HCT116 (cell line): ENCODE data around the gene THTPA. TPM values are rescaled to one million over a fixed set of nuclear protein-coding genes. Genes with fewer than 3 reads are reported as not detected.

Source experiments
- ATAC-seq: fragments of 200-7000 bp; cut with Tn5 transposase; 2 replicates; pipeline ENCODE4 v1.9.1; 2020; ENCODE audit warnings: mild to moderate bottlenecking, moderate library complexity
- BruUV-seq: library from RNA; stranded (reverse); fragments of 400-500 nt; replicated peaks from 2 replicates; lab custom pipeline; 2021; lab: Mats Ljungman, UMichigan
- CTCF ChIA-PET: fragments of 300-600 bp; sonication (Branson Sonifier 250); formaldehyde crosslinking; loops from one replicate; lab custom pipeline; 2021; ENCODE audit warnings: antibody characterized with exemption; lab: Charles Lee
- POLR2A ChIA-PET: fragments of 300-600, 350-600 bp; sonication (Branson Sonifier 250); formaldehyde crosslinking; loops from one replicate; lab custom pipeline; 2021; ENCODE audit warnings: antibody characterized with exemption; lab: Charles Lee
- RAD21 ChIA-PET, 2 experiments: fragments of 300-600 bp; sonication (Branson Sonifier 250); formaldehyde crosslinking; loops; one replicate each; lab custom pipeline; 2023; ENCODE audit warnings: low total read pairs in 2 of 2; ENCODE audit not compliant: uncharacterized antibody in 2 of 2, unreplicated experiment in 2 of 2, low non-redundant PET in 1 of 2; lab: Charles Lee
- DNase-seq: peaks from one replicate; pipeline ENCODE4 v3.0.0-alpha.2; 2010; ENCODE audit warnings: low read depth, low spot score
- H2AFZ ChIP-seq: fragments of 200-600 bp; shearing (Covaris generic), sonication (generic); 2 replicates; pipeline ENCODE4 v1.6.1; 2017; ENCODE audit warnings: low read depth, mixed run types, mixed read lengths, antibody characterized with exemption, low read length; ENCODE audit not compliant: poor library complexity, severe bottlenecking
- H3K27ac ChIP-seq: 2 replicates; pipeline ENCODE4 v1.5.1; 2012; ENCODE audit warnings: low read depth, low read length
- H3K27me3 ChIP-seq: fragments of 200-600 bp; sonication (generic); 2 replicates; pipeline ENCODE4 v1.6.1; 2016; ENCODE audit warnings: mixed run types, low read length, mixed read lengths; ENCODE audit not compliant: insufficient read depth
- H3K36me3 ChIP-seq, 2 experiments: fragments of 200-500 bp in 1 of 2; fragments of 200-600 bp in 1 of 2; sonication (Bioruptor generic) in 1 of 2; sonication (generic) in 1 of 2; 2 replicates each; pipeline versions ENCODE4 v1.5.1 to v1.6.1; 2014 to 2016; ENCODE audit warnings: low read length in 2 of 2, inconsistent platforms in 1 of 2, mixed read lengths in 1 of 2, mixed run types in 1 of 2; ENCODE audit not compliant: insufficient read depth in 2 of 2, control insufficient read depth in 1 of 2
- H3K4me1 ChIP-seq, 2 experiments: fragments of 200-600 bp in 1 of 2; sonication (generic) in 1 of 2; 2 replicates each; pipeline versions ENCODE4 v1.5.1 to v1.6.1; 2012 to 2017; ENCODE audit warnings: low read length in 2 of 2, inconsistent platforms in 1 of 2, mild to moderate bottlenecking in 1 of 2, mixed read lengths in 1 of 2, mixed run types in 1 of 2, moderate library complexity in 1 of 2; ENCODE audit not compliant: insufficient read depth in 2 of 2, control insufficient read depth in 1 of 2
- H3K4me2 ChIP-seq: fragments of 200-600 bp; sonication (generic); 2 replicates; pipeline ENCODE4 v1.6.1; 2017; ENCODE audit warnings: mixed run types, low read length, mixed read lengths
- H3K4me3 ChIP-seq, 2 experiments: fragments of 200-600 bp in 1 of 2; sonication (generic) in 1 of 2; replicated peaks in 1 of 2; 2 replicates each; pipeline ENCODE4 v1.5.1; 2011 to 2016; ENCODE audit warnings: low read length in 2 of 2, control low read depth in 1 of 2, low read depth in 1 of 2, mild to moderate bottlenecking in 1 of 2, mixed read lengths in 1 of 2, mixed run types in 1 of 2
- H3K79me2 ChIP-seq: fragments of 200-600 bp; sonication (generic); 2 replicates; pipeline ENCODE4 v1.6.1; 2017; ENCODE audit warnings: mild to moderate bottlenecking, mixed run types, low read length, moderate library complexity, mixed read lengths; ENCODE audit not compliant: insufficient read depth
- H3K9ac ChIP-seq: fragments of 200-600 bp; sonication (generic); 2 replicates; pipeline ENCODE4 v1.6.1; 2016; ENCODE audit warnings: low read length, mixed read lengths
- H3K9me2 ChIP-seq: fragments of 200-600 bp; sonication (generic), shearing (Covaris generic); 2 replicates; pipeline ENCODE4 v1.6.1; 2017; ENCODE audit warnings: mixed run types, mild to moderate bottlenecking, moderate library complexity; ENCODE audit not compliant: insufficient read depth
- H3K9me3 ChIP-seq, 2 experiments: fragments of 200-500 bp in 1 of 2; fragments of 200-600 bp in 1 of 2; sonication (Bioruptor generic) in 1 of 2; sonication (generic) in 1 of 2; 2 replicates each; pipeline ENCODE4 v1.6.1; 2014 to 2017; ENCODE audit warnings: low read length in 2 of 2, mixed read lengths in 2 of 2, inconsistent platforms in 1 of 2, low read depth in 1 of 2, mild to moderate bottlenecking in 1 of 2, mixed run types in 1 of 2, moderate library complexity in 1 of 2; ENCODE audit not compliant: control insufficient read depth in 1 of 2, insufficient read depth in 1 of 2
- H4K20me1 ChIP-seq: fragments of 200-600 bp; sonication (generic), shearing (Covaris generic); 2 replicates; pipeline ENCODE4 v1.6.1; 2017; ENCODE audit warnings: mixed run types, mild to moderate bottlenecking, moderate library complexity; ENCODE audit not compliant: insufficient read depth
- CBX3 ChIP-seq: IDR thresholded peaks from 2 replicates; pipeline ENCODE4 v1.6.1; 2012; ENCODE audit warnings: low read depth
- CEBPB ChIP-seq: IDR thresholded peaks from 2 replicates; pipeline ENCODE4 v1.6.1; 2012; ENCODE audit warnings: low read depth
- EZH2 ChIP-seq: fragments of 200-600 bp; sonication (generic); IDR thresholded peaks from 2 replicates; pipeline ENCODE4 v1.6.1; 2017; ENCODE audit warnings: antibody characterized with exemption, mixed run types
- EZH2phosphoT487 ChIP-seq: fragments of 200-600 bp; IDR thresholded peaks from 2 replicates; pipeline ENCODE4 v1.6.1; 2018; ENCODE audit warnings: antibody characterized with exemption, borderline replicate concordance
- JUND ChIP-seq: IDR thresholded peaks from 2 replicates; pipeline ENCODE4 v1.6.1; 2012
- POLR2A ChIP-seq: IDR thresholded peaks from 2 replicates; pipeline ENCODE4 v1.7.0; 2011; ENCODE audit warnings: borderline replicate concordance; ENCODE audit not compliant: insufficient read depth, insufficient read length; ENCODE audit errors: extremely low read depth
- POLR2AphosphoS5 ChIP-seq: IDR thresholded peaks from 2 replicates; pipeline ENCODE4 v1.6.1; 2011; ENCODE audit warnings: mild to moderate bottlenecking, low read depth, low read length, moderate library complexity
- SIN3A ChIP-seq: IDR thresholded peaks from 2 replicates; pipeline ENCODE4 v1.6.1; 2012; ENCODE audit warnings: low read depth
- SP1 ChIP-seq: IDR thresholded peaks from 2 replicates; pipeline ENCODE4 v1.6.1; 2012; ENCODE audit warnings: low read depth
- TCF7L2 ChIP-seq: IDR thresholded peaks from 2 replicates; pipeline ENCODE4 v1.7.0; 2011; ENCODE audit warnings: borderline replicate concordance, inconsistent platforms; ENCODE audit not compliant: insufficient read depth, insufficient read length; ENCODE audit errors: extremely low read depth
- YY1 ChIP-seq: IDR thresholded peaks from 2 replicates; pipeline ENCODE4 v1.6.1; 2011; ENCODE audit warnings: low read length, low read depth, moderate library complexity, mild to moderate bottlenecking; ENCODE audit not compliant: insufficient replicate concordance; ENCODE audit errors: extremely low read depth
- ZFX ChIP-seq: fragments of 450-650 bp; IDR thresholded peaks from 2 replicates; pipeline ENCODE4 v1.6.1; 2017
- intact Hi-C: fragments of 100-400 bp; cut with micrococcal nuclease; formaldehyde crosslinking; loops from 2 replicates; pipeline ENCODE4 v1.10.0; 2022
- total RNA-seq: library from RNA; stranded (reverse); gene quantifications from one replicate; pipeline ENCODE4 v1.2.1, GENCODE V29; 2021; ENCODE audit not compliant: unreplicated experiment
- TF ChIP-seq, protein P1 (sequence below): IDR thresholded peaks from 2 replicates; pipeline ENCODE4 v1.6.1; 2012
- TF ChIP-seq, protein P2 (sequence below), 3 experiments: fragments of 200-600 bp in 1 of 3; sonication (generic) in 1 of 3; IDR thresholded peaks in 2 of 3; conservative IDR thresholded peaks in 1 of 3; 2 replicates each; pipeline ENCODE4 v1.5.1; 2012 to 2017; ENCODE audit warnings: low read depth in 2 of 3, low read length in 2 of 3, antibody characterized with exemption in 1 of 3, borderline replicate concordance in 1 of 3, control low read depth in 1 of 3, mild to moderate bottlenecking in 1 of 3, mixed read lengths in 1 of 3, mixed run types in 1 of 3, moderate library complexity in 1 of 3; ENCODE audit not compliant: insufficient read depth in 1 of 3

Gene THTPA
- total RNA-seq, 1 experiment from 2014 or later: 5.8 TPM

DNA sequence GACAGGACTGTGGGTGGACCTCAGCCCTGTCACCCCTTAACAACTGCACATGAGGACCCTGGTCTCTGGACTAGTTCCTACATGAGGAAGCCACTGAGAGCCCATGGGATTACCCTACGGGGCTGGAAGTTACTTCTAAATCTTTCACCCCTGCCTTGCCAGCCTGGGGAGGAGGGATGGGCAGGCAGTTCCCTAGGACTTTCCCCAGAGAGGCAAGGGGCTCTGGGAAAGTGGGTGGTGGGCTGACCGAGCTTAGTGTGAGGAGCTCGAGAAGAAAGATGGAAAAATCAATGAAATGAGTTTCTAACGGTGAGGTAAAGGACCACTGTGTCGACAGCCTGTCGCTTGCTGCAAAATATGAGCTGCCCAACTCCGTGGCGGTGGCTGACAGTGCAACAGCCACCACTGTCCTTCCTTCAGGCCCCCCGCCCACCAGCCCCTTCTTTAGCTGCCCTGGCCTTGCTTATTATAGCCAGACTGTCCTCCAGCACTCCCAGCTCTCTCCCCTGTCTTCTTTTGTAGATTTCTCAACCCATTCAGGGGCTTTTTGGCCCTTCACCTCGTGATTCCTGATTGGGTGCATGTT, 9.5 kb upstream of the THTPA start:
- H3K9me2 ChIP-seq: no peaks in the 10 kb centered on the region
- no peaks in the 10 kb centered on the region for H3K9me3 ChIP-seq
- H3K4me3 ChIP-seq: no peak overlapping the region
- H3K27me3 ChIP-seq: no peaks in the 10 kb centered on the region
- no peak for ATAC-seq
- ChIA-PET CTCF (no interaction called here), POLR2A (no interaction called here)
- no peak for TF ChIP-seq SP1
- TF ChIP-seq EZH2: no peak
- no peak for TF ChIP-seq CBX3
- TF ChIP-seq EZH2phosphoT487: no peak
- TF ChIP-seq ZFX: no peak
- TF ChIP-seq YY1: no peak
- TF ChIP-seq SIN3A: no peak
- TF ChIP-seq TCF7L2: no peak
- no peak for TF ChIP-seq JUND
- TF ChIP-seq, protein P1, sequence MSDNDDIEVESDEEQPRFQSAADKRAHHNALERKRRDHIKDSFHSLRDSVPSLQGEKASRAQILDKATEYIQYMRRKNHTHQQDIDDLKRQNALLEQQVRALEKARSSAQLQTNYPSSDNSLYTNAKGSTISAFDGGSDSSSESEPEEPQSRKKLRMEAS: no peak
- TF ChIP-seq POLR2AphosphoS5: no peak
- TF ChIP-seq, all 23 proteins: peak for 0
- no peak for DNase-seq
- peaks cover 0 to 9% of the 10 kb centered on the region in 2 experiments; a peak in 3 of 4 replicates for H3K4me1 ChIP-seq
- no peaks in the 10 kb centered on the region for H3K79me2 ChIP-seq
- no peaks in the 10 kb centered on the region for H4K20me1 ChIP-seq
- H2AFZ ChIP-seq: no peak overlapping the region
- no peak overlapping the region for H3K27ac ChIP-seq
- BruUV-seq: no TSS peak
- no peak overlapping the region for H3K4me2 ChIP-seq
- RAD21 ChIA-PET: no interaction called here
- no peaks in the 10 kb centered on the region for H3K36me3 ChIP-seq
- H3K9ac ChIP-seq: no peak overlapping the region
- intact Hi-C loops: no loop called here

DNA sequence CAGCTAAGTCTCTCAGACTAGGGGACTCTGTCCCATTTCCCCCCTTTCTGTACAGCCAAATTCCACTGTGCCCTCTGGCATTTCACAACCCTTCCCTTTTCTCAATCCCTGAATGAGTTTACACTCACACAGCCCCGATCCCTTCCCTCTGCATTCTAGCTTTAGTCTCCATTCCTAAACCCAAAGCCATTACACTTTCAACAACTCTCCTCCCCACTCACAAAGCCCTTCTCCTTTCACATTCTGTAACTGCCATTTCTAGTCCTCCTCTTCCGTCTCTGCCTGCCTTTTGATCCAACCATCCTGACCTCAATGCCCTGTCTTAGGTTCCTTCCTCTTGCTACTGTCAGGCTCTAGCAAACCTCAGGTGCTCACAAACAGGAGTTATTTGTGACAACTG, 8.1 kb upstream of the THTPA start:
- no peak overlapping the region for H3K9ac ChIP-seq
- no peak overlapping the region for H3K27ac ChIP-seq
- no peaks in the 10 kb centered on the region for H3K9me2 ChIP-seq
- no peaks in the 10 kb centered on the region for H4K20me1 ChIP-seq
- no TSS peak for BruUV-seq
- TF ChIP-seq POLR2A (no peak), CEBPB (no peak), YY1 (no peak)
- TF ChIP-seq, protein P2, sequence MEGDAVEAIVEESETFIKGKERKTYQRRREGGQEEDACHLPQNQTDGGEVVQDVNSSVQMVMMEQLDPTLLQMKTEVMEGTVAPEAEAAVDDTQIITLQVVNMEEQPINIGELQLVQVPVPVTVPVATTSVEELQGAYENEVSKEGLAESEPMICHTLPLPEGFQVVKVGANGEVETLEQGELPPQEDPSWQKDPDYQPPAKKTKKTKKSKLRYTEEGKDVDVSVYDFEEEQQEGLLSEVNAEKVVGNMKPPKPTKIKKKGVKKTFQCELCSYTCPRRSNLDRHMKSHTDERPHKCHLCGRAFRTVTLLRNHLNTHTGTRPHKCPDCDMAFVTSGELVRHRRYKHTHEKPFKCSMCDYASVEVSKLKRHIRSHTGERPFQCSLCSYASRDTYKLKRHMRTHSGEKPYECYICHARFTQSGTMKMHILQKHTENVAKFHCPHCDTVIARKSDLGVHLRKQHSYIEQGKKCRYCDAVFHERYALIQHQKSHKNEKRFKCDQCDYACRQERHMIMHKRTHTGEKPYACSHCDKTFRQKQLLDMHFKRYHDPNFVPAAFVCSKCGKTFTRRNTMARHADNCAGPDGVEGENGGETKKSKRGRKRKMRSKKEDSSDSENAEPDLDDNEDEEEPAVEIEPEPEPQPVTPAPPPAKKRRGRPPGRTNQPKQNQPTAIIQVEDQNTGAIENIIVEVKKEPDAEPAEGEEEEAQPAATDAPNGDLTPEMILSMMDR (IDR thresholded peaks at IDR 0.05 in 2 of 3, conservative IDR thresholded peaks at IDR 0.05 in 1 of 3; ENCODE audit: borderline replicate concordance in 1 of 3, insufficient read depth in 1 of 3, low read depth in 2 of 3, low read length in 2 of 3): no peak
- TF ChIP-seq, protein P1: no peak
- intact Hi-C loops: no loop called here
- no peaks in the 10 kb centered on the region for H3K79me2 ChIP-seq
- RAD21 ChIA-PET: no interaction called here
- H2AFZ ChIP-seq: no peak overlapping the region
- no peak overlapping the region for H3K4me3 ChIP-seq
- DNase-seq (no peak), ATAC-seq (no peak)
- CTCF ChIA-PET: interaction anchor here (1.2 kb wide), 1 partner anchor 12 kb away, joined by 3 read pairs; no protein-coding TSS in a partner anchor
- no peak overlapping the region for H3K4me2 ChIP-seq
- peaks cover 0 to 15% of the 10 kb centered on the region in 2 experiments; a peak in 3 of 4 replicates for H3K4me1 ChIP-seq
- H3K9me3 ChIP-seq: no peaks in the 10 kb centered on the region
- POLR2A ChIA-PET: no interaction called here
- H3K36me3 ChIP-seq: no peaks in the 10 kb centered on the region
- no peaks in the 10 kb centered on the region for H3K27me3 ChIP-seq
